CD4-positive, alpha-beta memory T cell (primary cell): ENCODE data around the gene METAP1. TPM values are rescaled to one million over a fixed set of nuclear protein-coding genes. Genes with fewer than 3 reads are reported as not detected.
"Not testable (repeated sequence)": the region's sequence is repeated elsewhere in the genome, so short reads cannot be mapped to it uniquely, and the experiment has no call there.

Experiments used
- CTCF ChIA-PET: fragments of 350-600 bp; sonication (Branson Sonifier 250); formaldehyde crosslinking; loops from one replicate; lab custom pipeline; 2021; ENCODE audit warnings: inconsistent platforms; ENCODE audit not compliant: partially characterized antibody; lab: Charles Lee
- POLR2A ChIA-PET: fragments of 350-600 bp; sonication (Branson Sonifier 250); formaldehyde crosslinking; loops from one replicate; lab custom pipeline; 2021; ENCODE audit not compliant: partially characterized antibody; lab: Charles Lee
- DNase-seq, 5 donors: peaks; one replicate each; pipeline versions ENCODE4 v3.0.0 to v3.0.0-alpha.2; 2020 to 2022; ENCODE audit warnings: mixed read lengths in 1 of 5
- H3K27ac ChIP-seq: one replicate; pipeline ENCODE4 v1.7.0; 2013; ENCODE audit warnings: low read depth, low read length
- H3K27me3 ChIP-seq: 2 replicates; pipeline ENCODE4 v1.7.0; 2013; ENCODE audit warnings: mild to moderate bottlenecking, low read length, moderate library complexity; ENCODE audit not compliant: insufficient read depth
- H3K36me3 ChIP-seq: 2 replicates; pipeline ENCODE4 v1.7.0; 2013; ENCODE audit warnings: mild to moderate bottlenecking, low read length, moderate library complexity; ENCODE audit not compliant: insufficient read depth
- H3K4me1 ChIP-seq: 2 replicates; pipeline ENCODE4 v1.7.0; 2013; ENCODE audit warnings: mild to moderate bottlenecking, low read length, moderate library complexity; ENCODE audit not compliant: insufficient read depth
- H3K4me3 ChIP-seq, 2 donors: one replicate each; pipeline ENCODE4 v1.7.0; 2013; ENCODE audit warnings: low read length in 2 of 2, mild to moderate bottlenecking in 1 of 2
- H3K9me3 ChIP-seq, 2 donors: one replicate each; pipeline ENCODE4 v1.7.0; 2013; ENCODE audit warnings: low read length in 2 of 2, control low read depth in 1 of 2; ENCODE audit not compliant: control insufficient read depth in 1 of 2
- H3K27ac Mint-ChIP-seq, 7 donors: one replicate each; pipeline ENCODE4 v1.8.0; 2020 to 2021; ENCODE audit warnings: mixed read lengths in 7 of 7, mild to moderate bottlenecking in 6 of 7, inconsistent platforms in 3 of 7, moderate library complexity in 3 of 7
- H3K27me3 Mint-ChIP-seq, 2 donors: one replicate each; pipeline ENCODE4 v1.8.0; 2020 to 2021; ENCODE audit warnings: mixed read lengths in 2 of 2
- H3K36me3 Mint-ChIP-seq, 2 donors: one replicate each; pipeline ENCODE4 v1.8.0; 2020 to 2021; ENCODE audit warnings: mixed read lengths in 2 of 2, inconsistent platforms in 1 of 2, mild to moderate bottlenecking in 1 of 2
- H3K4me1 Mint-ChIP-seq, 4 donors: one replicate each; pipeline ENCODE4 v1.8.0; 2020 to 2021; ENCODE audit warnings: mixed read lengths in 4 of 4, mild to moderate bottlenecking in 1 of 4
- H3K4me3 Mint-ChIP-seq, 8 donors: one replicate each; pipeline ENCODE4 v1.8.0; 2020 to 2021; ENCODE audit warnings: mixed read lengths in 8 of 8, mild to moderate bottlenecking in 7 of 8, moderate library complexity in 6 of 8, inconsistent platforms in 3 of 8
- H3K9me3 Mint-ChIP-seq, 8 donors: one replicate each; pipeline ENCODE4 v1.8.0; 2020 to 2021; ENCODE audit warnings: mixed read lengths in 8 of 8, mild to moderate bottlenecking in 5 of 8, inconsistent platforms in 3 of 8, moderate library complexity in 1 of 8
- intact Hi-C: fragments of 100-400 bp; cut with micrococcal nuclease; formaldehyde crosslinking; loops from one replicate; pipeline ENCODE4 v1.15.1; 2023
- polyA plus RNA-seq, 2 donors: library from polyadenylated mRNA; unstranded; fragments of 300-500 nt; fragmentation: Illumina TruSeq; gene quantifications; one replicate each; pipeline ENCODE4 v1.2.3, GENCODE V29; 2021
- total RNA-seq, 2 experiments: library from RNA; stranded (reverse); gene quantifications; one replicate each; pipeline ENCODE4 v1.2.3, GENCODE V29; 2021

The METAP1 gene
- total and polyA plus RNA-seq, 4 experiments from 2014 or later: 33.5 to 36.7 (median 35.0) TPM

GRCh38 chr4:99061048-99061700, 65.7 kb downstream of the METAP1 start:
- Mint-ChIP-seq H3K4me3 (no peak overlapping the region), H3K27ac (peak overlapping the region in 3 of 7 donors; percentile 1 to 40 (median 19)), H3K36me3 (peaks cover 35 to 55% of the 10 kb centered on the region in 2 donors), H3K27me3 (no peaks in the 10 kb centered on the region), H3K4me1 (peaks cover 1 to 2% (median 1%) of the 10 kb centered on the region in 4 donors), H3K9me3 (no peaks in the 10 kb centered on the region)
- Histone ChIP-seq H3K36me3 (peaks cover 14% of the 10 kb centered on the region), H3K27ac (no peak overlapping the region), H3K4me1 (no peaks in the 10 kb centered on the region), H3K9me3 (no peaks in the 10 kb centered on the region), H3K27me3 (no peaks in the 10 kb centered on the region), H3K4me3 (no peak overlapping the region)
- DNase-seq: no peak
- intact Hi-C loops: no loop called here
- POLR2A ChIA-PET: interaction anchor here (0.6 kb wide), 1 partner anchor 66 kb away, joined by 3 read pairs; the partner anchor contains the start of gene METAP1
- CTCF ChIA-PET: interaction anchor here (11.7 kb wide), 1 partner anchor 65 kb away, joined by 373 read pairs; the partner anchor contains the start of gene METAP1

GRCh38 chr4:99062120-99062519, 66.6 kb downstream of the METAP1 start:
- Histone ChIP-seq H3K4me3 (no peak overlapping the region), H3K27ac (no peak overlapping the region), H3K4me1 (no peaks in the 10 kb centered on the region), H3K9me3 (no peaks in the 10 kb centered on the region), H3K36me3 (peaks cover 14% of the 10 kb centered on the region), H3K27me3 (no peaks in the 10 kb centered on the region)
- Mint-ChIP-seq H3K4me1 (no peaks in the 10 kb centered on the region), H3K27me3 (no peaks in the 10 kb centered on the region), H3K36me3 (peaks cover 36 to 55% of the 10 kb centered on the region in 2 donors), H3K9me3 (no peaks in the 10 kb centered on the region), H3K27ac (peak overlapping the region in 1 of 7 donors; percentile 42), H3K4me3 (no peak overlapping the region)
- ChIA-PET POLR2A (no interaction called here), CTCF (interaction anchor here (2.1 kb wide), 1 partner anchor 67 kb away, joined by 14 read pairs; the partner anchor contains the start of gene METAP1)
- DNase-seq: no peak
- intact Hi-C loops: no loop called here

GRCh38 chr4:99065521-99065920, 70.0 kb downstream of the METAP1 start:
- CTCF ChIA-PET, H3K27me3 Mint-ChIP-seq, H3K27ac ChIP-seq, H3K36me3 ChIP-seq, H3K9me3 ChIP-seq, H3K4me1 ChIP-seq, DNase-seq, H3K4me1 Mint-ChIP-seq, H3K9me3 Mint-ChIP-seq, H3K4me3 ChIP-seq, H3K27me3 ChIP-seq, POLR2A ChIA-PET, H3K4me3 Mint-ChIP-seq, intact Hi-C loops, H3K27ac Mint-ChIP-seq: not testable (repeated sequence)
- H3K36me3 Mint-ChIP-seq: peaks cover 33 to 52% of the 10 kb centered on the region in 2 donors

- H3K4me3 Mint-ChIP-seq: no peak overlapping the region
- H3K4me1 Mint-ChIP-seq: no peaks in the 10 kb centered on the region
- intact Hi-C loops: no loop called here
- H3K27ac Mint-ChIP-seq: no peak overlapping the region
- no peaks in the 10 kb centered on the region for H3K9me3 Mint-ChIP-seq
- H3K9me3 ChIP-seq: no peaks in the 10 kb centered on the region
- H3K4me3 ChIP-seq: no peak overlapping the region
- peaks cover 15% of the 10 kb centered on the region for H3K36me3 ChIP-seq
- no peaks in the 10 kb centered on the region for H3K27me3 ChIP-seq
- H3K27me3 Mint-ChIP-seq: no peaks in the 10 kb centered on the region
- no peak overlapping the region for H3K27ac ChIP-seq
- CTCF ChIA-PET: interaction anchor here (1.1 to 1.2 kb wide), 4 partner anchors 11 to 75 kb away, joined by 3 to 8 read pairs (median 4); partner anchors contain the start of gene METAP1
- POLR2A ChIA-PET: interaction anchor here (1.8 kb wide), 1 partner anchor 72 kb away, joined by 5 read pairs; the partner anchor contains the start of gene METAP1
- H3K36me3 Mint-ChIP-seq: peaks cover 34 to 54% of the 10 kb centered on the region in 2 donors
- H3K4me1 ChIP-seq: no peaks in the 10 kb centered on the region
- DNase-seq: no peak
These were observed 72.1 kb downstream of the METAP1 start for GRCh38 chr4:99067617-99068016.

GRCh38 chr4:99071159-99071558, 75.6 kb downstream of the METAP1 start:
- no peaks in the 10 kb centered on the region for H3K27me3 ChIP-seq
- POLR2A ChIA-PET: no interaction called here
- Mint-ChIP-seq H3K9me3 (no peaks in the 10 kb centered on the region), H3K27ac (peak overlapping the region in 2 of 7 donors; percentile 8 to 52), H3K27me3 (no peaks in the 10 kb centered on the region), H3K4me3 (no peak overlapping the region), H3K36me3 (peaks cover 43 to 65% of the 10 kb centered on the region in 2 donors), H3K4me1 (no peaks in the 10 kb centered on the region)
- DNase-seq: no peak
- no peaks in the 10 kb centered on the region for H3K4me1 ChIP-seq
- CTCF ChIA-PET: no interaction called here
- H3K36me3 ChIP-seq: peaks cover 33% of the 10 kb centered on the region
- no peak overlapping the region for H3K27ac ChIP-seq
- no peak overlapping the region for H3K4me3 ChIP-seq
- no peaks in the 10 kb centered on the region for H3K9me3 ChIP-seq
- intact Hi-C loops: no loop called here

GRCh38 chr4:99074816-99075215, 79.3 kb downstream of the METAP1 start:
- no peaks in the 10 kb centered on the region for H3K27me3 ChIP-seq
- no peak overlapping the region for H3K4me3 Mint-ChIP-seq
- peaks cover 47 to 80% of the 10 kb centered on the region in 2 donors for H3K36me3 Mint-ChIP-seq
- no peaks in the 10 kb centered on the region for H3K9me3 Mint-ChIP-seq
- intact Hi-C loops: no loop called here
- no peak overlapping the region for H3K4me3 ChIP-seq
- ChIA-PET CTCF (interaction anchor here (1.1 to 2.7 kb wide), 2 partner anchors 79 to 330 kb away, joined by 3 to 8 read pairs; partner anchors contain the start of gene METAP1), POLR2A (interaction anchor here (1.0 to 2.6 kb wide), 2 partner anchors 11 to 14 kb away, joined by 3 to 8 read pairs; partner anchors contain the start of gene ADH5)
- H3K4me1 ChIP-seq: no peaks in the 10 kb centered on the region
- H3K9me3 ChIP-seq: no peaks in the 10 kb centered on the region
- H3K27ac ChIP-seq: no peak overlapping the region
- peaks cover 54% of the 10 kb centered on the region for H3K36me3 ChIP-seq
- H3K27ac Mint-ChIP-seq: peak overlapping the region in 2 of 7 donors; percentile 23 to 29
- H3K27me3 Mint-ChIP-seq: no peaks in the 10 kb centered on the region
- no peak for DNase-seq
- peaks cover under 1 to 5% (median 3%) of the 10 kb centered on the region in 4 donors for H3K4me1 Mint-ChIP-seq

GRCh38 chr4:99076292-99076976, 80.9 kb downstream of the METAP1 start:
- H3K27me3 Mint-ChIP-seq: no peaks in the 10 kb centered on the region
- Histone ChIP-seq H3K4me3 (no peak overlapping the region), H3K27me3 (no peaks in the 10 kb centered on the region), H3K9me3 (no peaks in the 10 kb centered on the region), H3K36me3 (peaks cover 58% of the 10 kb centered on the region), H3K27ac (no peak overlapping the region), H3K4me1 (no peaks in the 10 kb centered on the region)
- H3K27ac Mint-ChIP-seq: peak overlapping the region in 4 of 7 donors; percentile 27 to 37 (median 36)
- no peaks in the 10 kb centered on the region for H3K9me3 Mint-ChIP-seq
- ChIA-PET CTCF (interaction anchor here (1.3 kb wide), 1 partner anchor 81 kb away, joined by 3 read pairs; the partner anchor contains the start of gene METAP1), POLR2A (no interaction called here)
- peaks cover 5 to 9% (median 5%) of the 10 kb centered on the region in 4 donors for H3K4me1 Mint-ChIP-seq
- H3K4me3 Mint-ChIP-seq: no peak overlapping the region
- intact Hi-C loops: no loop called here
- peaks cover 52 to 83% of the 10 kb centered on the region in 2 donors for H3K36me3 Mint-ChIP-seq
- DNase-seq: no peak
